GM13977 (cell line): Measurements from ENCODE around the gene TNFSF8.

Experiments
- DNase-seq: peaks from one replicate; pipeline ENCODE4 v3.0.0; 2012; ENCODE audit warnings: low spot score
- CTCF ChIP-seq: IDR thresholded peaks from 2 replicates; pipeline ENCODE4 v1.5.1; 2012; ENCODE audit warnings: mild to moderate bottlenecking, control low read depth; ENCODE audit not compliant: insufficient read depth; ENCODE audit errors: extremely low read depth, missing control alignments
- in situ Hi-C: fragments of 300-500 bp; cut with MboI; formaldehyde crosslinking; loops from one replicate; pipeline ENCODE4 v1.12.0; 2022; ENCODE audit warnings: low sequenced_read_pairs, low pct_unique_long_range_greater_than_20kb, mixed read lengths, inconsistent platforms; ENCODE audit not compliant: unreplicated experiment

Gene TNFSF8

GRCh38 chr9:114953959-114954358 lies 23.6 kb upstream of the TNFSF8 start:
- DNase-seq, result no peak
- in situ Hi-C loops, result no loop called here
- no peak for TF ChIP-seq CTCF

- DNase-seq, result no peak
- no peak for TF ChIP-seq CTCF
- in situ Hi-C loops, result no loop called here
These were observed 22.7 kb upstream of the TNFSF8 start for GRCh38 chr9:114953046-114953445.

GRCh38 chr9:114950761-114951160 lies 20.4 kb upstream of the TNFSF8 start:
- no peak for DNase-seq
- in situ Hi-C loops, result no loop called here
- TF ChIP-seq CTCF, result no peak

- no peak for DNase-seq
- no peak for TF ChIP-seq CTCF
- in situ Hi-C loops, result no loop called here
These were observed 16.7 kb upstream of the TNFSF8 start for GRCh38 chr9:114947058-114947457.

- no peak for TF ChIP-seq CTCF
- in situ Hi-C loops, result no loop called here
- no peak for DNase-seq
These were observed 15.4 kb upstream of the TNFSF8 start for GRCh38 chr9:114945616-114946412.

- in situ Hi-C loops, result no loop called here
- no peak for DNase-seq
- no peak for TF ChIP-seq CTCF
These were observed 11.0 kb upstream of the TNFSF8 start for GRCh38 chr9:114941376-114941775.
